ENCODE measurements around the gene CCDC144A.
"Not testable (repeated sequence)": the region's sequence is repeated elsewhere in the genome, so short reads cannot be mapped to it uniquely, and the experiment has no call there.

Gene CCDC144A

DNA sequence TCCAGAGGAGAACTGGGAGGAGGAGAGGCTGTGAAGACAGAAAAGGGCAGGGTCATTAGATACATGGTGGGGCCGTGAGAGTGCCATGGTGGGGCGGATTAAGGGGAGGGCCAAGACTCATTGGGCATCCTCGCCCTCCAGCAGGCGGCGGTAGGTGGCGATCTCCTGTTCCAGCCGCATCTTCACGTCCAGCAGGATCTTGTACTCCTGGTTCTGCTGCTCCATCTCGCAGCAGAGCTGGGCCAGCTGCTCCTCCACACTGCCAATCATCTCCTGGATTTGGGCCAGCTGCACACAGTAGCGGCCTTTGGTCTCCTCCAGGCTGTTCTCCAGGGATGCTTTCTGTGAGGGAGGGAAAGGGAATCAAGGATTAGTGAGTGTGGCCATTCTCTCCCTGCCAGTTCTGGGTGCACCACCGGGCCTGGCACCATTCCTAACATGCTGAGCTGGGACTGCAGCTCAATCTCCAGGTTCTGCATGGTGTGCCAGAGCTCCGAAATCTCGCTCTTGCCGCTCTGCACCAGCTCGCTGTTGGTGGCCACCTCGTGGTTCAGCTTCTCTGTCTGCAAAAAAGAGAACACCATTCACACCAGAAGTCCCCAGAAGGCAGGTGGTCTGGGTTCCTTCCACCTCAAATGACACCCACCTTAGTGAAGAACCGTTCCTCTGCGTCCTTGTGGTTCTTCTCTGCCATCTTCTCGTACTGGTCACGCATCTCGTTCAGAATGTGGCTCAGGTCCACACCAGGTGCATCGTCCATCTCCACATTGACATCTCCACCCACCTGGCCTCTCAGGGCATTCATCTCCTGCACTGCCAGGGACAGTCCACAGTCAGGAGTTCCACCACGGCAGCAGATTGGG, 129.0 kb downstream of the CCDC144A start:
- no peak for DNase-seq

DNA sequence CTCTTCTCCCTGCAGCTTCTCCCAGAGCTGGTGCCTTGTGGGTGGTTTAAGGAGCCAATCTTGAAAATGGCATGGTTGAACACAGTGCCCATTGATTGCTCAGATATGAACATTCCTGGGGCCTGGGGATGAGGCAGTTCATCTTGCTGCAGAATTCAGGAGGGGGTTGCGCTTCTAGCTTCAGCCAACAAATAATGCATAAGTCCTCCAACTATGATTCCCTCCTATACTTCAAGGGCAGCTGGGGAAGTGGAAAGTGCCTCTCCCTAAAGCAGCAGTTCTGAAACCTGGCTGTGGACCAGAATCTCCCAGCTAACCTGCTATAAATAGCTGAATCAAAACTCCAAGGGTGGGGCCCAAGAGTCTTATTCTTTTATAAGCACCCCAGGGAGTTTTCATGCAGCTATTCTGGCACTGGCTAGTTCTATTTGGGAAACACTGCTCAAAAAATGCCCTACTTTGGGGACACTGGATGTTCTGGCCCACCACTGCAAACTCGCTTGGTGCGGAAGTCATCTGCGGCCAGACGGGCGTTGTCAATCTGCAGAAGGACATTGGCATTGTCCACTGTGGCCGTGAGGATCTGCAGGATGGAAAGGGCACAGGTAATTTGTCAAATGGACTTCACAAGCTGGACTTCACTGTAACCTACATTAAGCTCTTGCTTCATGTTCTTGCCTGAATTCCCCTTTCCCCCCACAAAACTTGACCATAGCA, 130.3 kb downstream of the CCDC144A start:
- DNase-seq: no peak

DNA sequence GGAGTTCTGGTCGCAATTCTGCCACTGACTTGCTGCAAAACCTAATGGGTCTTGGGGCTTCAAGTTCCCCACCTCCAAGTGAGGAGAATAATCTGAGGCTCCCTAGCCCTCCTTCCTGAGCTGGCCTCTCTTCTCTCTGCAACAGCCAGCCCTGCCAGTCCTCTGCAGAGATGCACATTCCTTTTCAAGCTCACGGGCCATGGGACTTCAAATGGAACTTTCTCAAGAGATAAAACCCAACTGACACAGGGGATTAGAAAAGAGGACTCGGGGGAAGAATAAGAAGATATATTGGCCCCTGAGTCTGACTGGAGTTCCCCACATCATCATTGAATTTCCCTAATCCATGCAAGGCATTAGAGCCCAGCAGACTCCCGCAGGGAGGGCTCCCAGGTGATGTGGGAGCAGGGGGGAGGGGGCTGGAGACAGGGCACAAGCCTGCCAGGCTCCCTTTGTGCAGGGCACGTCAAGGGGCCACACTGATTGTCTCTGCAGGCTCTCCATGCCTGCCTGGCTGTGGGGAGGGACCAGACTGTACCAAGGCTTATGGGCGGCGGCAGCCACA, 131.0 kb downstream of the CCDC144A start:
- no peak for DNase-seq

DNA sequence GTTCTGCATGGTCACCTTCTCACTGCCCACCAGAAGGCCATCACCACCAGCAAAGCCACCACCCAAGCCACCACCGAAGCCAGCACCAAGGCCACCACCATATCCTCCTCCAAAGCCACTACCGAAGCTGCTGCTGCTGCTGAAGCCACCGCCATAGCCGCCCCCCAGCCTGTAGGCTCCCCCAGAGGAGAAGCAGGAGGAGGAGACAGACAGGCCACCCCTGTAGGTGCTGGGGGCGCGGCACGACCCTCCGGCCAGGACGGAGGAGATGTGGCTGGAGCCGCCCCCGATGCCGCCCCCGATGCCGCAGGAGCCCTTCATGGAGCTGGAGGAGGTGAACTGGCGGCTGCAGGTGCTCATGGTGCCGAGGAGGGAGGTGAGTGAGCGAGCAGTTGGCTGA, 132.1 kb downstream of the CCDC144A start:
- DNase-seq: not testable (repeated sequence)

DNA sequence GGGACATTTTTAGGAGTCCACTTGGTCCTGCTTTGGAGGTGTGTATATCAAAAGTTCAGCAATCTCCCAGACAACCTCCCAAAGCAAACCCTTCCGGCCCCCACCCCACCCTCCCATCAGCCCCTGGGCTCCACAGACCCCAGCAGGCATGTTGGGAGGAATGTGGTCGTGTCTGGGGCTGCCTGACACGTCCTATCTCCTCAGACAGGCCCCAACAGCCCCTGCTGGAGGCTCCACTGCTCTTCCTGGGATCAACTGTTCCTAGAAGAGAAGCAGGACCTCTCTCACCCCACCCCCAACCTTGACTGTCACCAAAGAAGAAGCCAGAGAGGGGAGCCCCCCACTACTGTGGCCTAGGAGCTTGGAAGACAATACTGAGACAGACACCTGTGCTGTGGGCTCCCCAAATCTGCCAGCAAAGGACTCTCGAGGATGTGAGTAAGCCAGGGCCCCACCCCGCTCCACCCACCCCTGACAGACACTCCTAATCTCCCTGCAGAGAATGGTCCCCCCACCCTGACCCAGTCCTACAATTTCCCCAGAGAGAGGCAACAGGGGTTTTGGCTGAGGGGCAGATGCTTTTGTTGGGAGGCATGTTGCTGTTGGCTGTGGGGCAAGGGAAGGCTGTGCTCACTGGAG, 133.8 kb downstream of the CCDC144A start:
- not testable (repeated sequence) for DNase-seq
